Gastroesophageal sphincter (tissue), 3 donors: Measurements from ENCODE around the gene LYPD5.

Experiments used
- POLR2A ChIP-seq, 2 donors: fragments of 450-650 bp; IDR thresholded peaks; one replicate each; pipeline ENCODE4 v1.6.1; 2017; ENCODE audit warnings: antibody characterized with exemption in 2 of 2, mild to moderate bottlenecking in 2 of 2, moderate library complexity in 1 of 2
- TF ChIP-seq, protein P1 (sequence below), 4 experiments: fragments of 200-600 bp in 2 of 4; fragments of 450-650 bp in 2 of 4; sonication (generic) in 1 of 4; IDR thresholded peaks; one replicate each; pipeline ENCODE4 v1.5.1; 2017 to 2019; ENCODE audit warnings: antibody characterized with exemption in 4 of 4, mild to moderate bottlenecking in 2 of 4, moderate library complexity in 2 of 4

DNA sequence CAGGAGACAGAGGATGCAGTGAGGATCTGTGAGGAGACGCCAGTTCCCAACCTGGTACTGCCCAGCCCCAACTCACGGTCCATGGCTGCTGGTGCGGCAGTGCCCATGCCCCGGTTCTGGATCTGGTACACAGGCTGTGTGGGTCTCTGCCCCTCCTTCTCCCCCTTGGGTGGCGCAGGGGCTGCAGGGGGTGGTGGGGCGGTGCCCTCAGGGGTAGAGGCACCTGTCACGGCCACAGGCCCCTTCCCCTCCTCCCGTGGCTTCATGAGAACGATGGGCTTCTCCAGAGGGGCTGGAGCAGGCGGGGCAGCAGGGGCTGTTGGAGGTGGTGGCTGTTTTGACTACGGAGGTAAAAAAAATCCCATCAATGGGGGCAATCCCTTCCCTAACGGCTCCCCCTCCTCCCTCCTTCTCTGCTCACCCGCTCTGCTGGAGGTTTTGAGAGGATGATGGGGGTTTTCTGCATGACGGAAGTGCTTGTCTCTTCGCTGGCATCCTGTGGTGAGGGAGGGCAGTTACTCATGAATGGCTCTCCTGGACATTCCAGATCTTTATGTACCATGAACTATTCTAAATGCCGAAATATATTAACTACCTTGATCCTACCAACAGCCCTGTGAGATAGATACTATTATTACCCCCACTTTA is 54.6 kb downstream of the LYPD5 start:
- TF ChIP-seq, protein P1, sequence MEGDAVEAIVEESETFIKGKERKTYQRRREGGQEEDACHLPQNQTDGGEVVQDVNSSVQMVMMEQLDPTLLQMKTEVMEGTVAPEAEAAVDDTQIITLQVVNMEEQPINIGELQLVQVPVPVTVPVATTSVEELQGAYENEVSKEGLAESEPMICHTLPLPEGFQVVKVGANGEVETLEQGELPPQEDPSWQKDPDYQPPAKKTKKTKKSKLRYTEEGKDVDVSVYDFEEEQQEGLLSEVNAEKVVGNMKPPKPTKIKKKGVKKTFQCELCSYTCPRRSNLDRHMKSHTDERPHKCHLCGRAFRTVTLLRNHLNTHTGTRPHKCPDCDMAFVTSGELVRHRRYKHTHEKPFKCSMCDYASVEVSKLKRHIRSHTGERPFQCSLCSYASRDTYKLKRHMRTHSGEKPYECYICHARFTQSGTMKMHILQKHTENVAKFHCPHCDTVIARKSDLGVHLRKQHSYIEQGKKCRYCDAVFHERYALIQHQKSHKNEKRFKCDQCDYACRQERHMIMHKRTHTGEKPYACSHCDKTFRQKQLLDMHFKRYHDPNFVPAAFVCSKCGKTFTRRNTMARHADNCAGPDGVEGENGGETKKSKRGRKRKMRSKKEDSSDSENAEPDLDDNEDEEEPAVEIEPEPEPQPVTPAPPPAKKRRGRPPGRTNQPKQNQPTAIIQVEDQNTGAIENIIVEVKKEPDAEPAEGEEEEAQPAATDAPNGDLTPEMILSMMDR (IDR thresholded peaks at IDR 0.05): no peak
- TF ChIP-seq POLR2A (IDR thresholded peaks at IDR 0.05): no peak
